ENCODE results near the gene ATP5PD. TPM values are rescaled to one million over a fixed set of nuclear protein-coding genes. Genes with fewer than 3 reads are reported as not detected.

ATP5PD gene
- total and polyA plus RNA-seq, 2 of the 13 experiments (the other 11 are each of a cell fraction or from before 2014, with no cell fraction given) = 158 to 428 TPM

GRCh38 chr17:75096082-75096625 lies 49.4 kb upstream of the ATP5PD start (continued):
- TF ChIP-seq RFX5 (IDR thresholded peaks at IDR 0.05; ENCODE audit: low read depth, low read length) (no peak), PAXIP1 (CRISPR knock-in tag; conservative IDR thresholded peaks at IDR 0.05) (peak; percentile 69), MYNN (CRISPR knock-in tag; IDR thresholded peaks at IDR 0.05; ENCODE audit: low read depth) (no peak), ARID4A (CRISPR knock-in tag; IDR thresholded peaks at IDR 0.05; ENCODE audit: borderline replicate concordance) (peak; percentile 43; the same call in 1 of the 2 replicates), SP2 (CRISPR knock-in tag; IDR thresholded peaks at IDR 0.05) (no peak), SNAPC5 (CRISPR knock-in tag; IDR thresholded peaks at IDR 0.05; ENCODE audit: borderline replicate concordance) (no peak), ZNF260 (CRISPR knock-in tag; IDR thresholded peaks at IDR 0.05; ENCODE audit: borderline replicate concordance, low read depth) (no peak), NFE2L1 (CRISPR knock-in tag; IDR thresholded peaks at IDR 0.05; ENCODE audit: borderline replicate concordance) (0 out of 2 replicates have a peak, but pooled peaks have one; percentile 83)
- TF ChIP-seq, protein P1, sequence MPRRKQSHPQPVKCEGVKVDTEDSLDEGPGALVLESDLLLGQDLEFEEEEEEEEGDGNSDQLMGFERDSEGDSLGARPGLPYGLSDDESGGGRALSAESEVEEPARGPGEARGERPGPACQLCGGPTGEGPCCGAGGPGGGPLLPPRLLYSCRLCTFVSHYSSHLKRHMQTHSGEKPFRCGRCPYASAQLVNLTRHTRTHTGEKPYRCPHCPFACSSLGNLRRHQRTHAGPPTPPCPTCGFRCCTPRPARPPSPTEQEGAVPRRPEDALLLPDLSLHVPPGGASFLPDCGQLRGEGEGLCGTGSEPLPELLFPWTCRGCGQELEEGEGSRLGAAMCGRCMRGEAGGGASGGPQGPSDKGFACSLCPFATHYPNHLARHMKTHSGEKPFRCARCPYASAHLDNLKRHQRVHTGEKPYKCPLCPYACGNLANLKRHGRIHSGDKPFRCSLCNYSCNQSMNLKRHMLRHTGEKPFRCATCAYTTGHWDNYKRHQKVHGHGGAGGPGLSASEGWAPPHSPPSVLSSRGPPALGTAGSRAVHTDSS (CRISPR knock-in tag; conservative IDR thresholded peaks at IDR 0.05) = no peak
- TF ChIP-seq, protein P2, sequence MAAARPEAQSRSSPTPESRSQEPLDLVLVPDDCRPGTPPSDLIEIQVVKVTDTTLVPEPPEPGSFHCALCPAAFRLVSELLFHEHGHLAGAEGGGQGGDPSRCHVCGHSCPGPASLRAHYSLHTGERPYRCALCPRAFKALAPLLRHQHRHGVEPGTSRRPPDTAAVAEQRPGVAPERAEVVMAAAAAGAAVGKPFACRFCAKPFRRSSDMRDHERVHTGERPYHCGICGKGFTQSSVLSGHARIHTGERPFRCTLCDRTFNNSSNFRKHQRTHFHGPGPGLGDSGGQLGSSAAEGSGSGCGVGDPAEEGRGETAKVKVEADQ (CRISPR knock-in tag; IDR thresholded peaks at IDR 0.05; ENCODE audit: borderline replicate concordance) = no peak
- TF ChIP-seq, protein P3, sequence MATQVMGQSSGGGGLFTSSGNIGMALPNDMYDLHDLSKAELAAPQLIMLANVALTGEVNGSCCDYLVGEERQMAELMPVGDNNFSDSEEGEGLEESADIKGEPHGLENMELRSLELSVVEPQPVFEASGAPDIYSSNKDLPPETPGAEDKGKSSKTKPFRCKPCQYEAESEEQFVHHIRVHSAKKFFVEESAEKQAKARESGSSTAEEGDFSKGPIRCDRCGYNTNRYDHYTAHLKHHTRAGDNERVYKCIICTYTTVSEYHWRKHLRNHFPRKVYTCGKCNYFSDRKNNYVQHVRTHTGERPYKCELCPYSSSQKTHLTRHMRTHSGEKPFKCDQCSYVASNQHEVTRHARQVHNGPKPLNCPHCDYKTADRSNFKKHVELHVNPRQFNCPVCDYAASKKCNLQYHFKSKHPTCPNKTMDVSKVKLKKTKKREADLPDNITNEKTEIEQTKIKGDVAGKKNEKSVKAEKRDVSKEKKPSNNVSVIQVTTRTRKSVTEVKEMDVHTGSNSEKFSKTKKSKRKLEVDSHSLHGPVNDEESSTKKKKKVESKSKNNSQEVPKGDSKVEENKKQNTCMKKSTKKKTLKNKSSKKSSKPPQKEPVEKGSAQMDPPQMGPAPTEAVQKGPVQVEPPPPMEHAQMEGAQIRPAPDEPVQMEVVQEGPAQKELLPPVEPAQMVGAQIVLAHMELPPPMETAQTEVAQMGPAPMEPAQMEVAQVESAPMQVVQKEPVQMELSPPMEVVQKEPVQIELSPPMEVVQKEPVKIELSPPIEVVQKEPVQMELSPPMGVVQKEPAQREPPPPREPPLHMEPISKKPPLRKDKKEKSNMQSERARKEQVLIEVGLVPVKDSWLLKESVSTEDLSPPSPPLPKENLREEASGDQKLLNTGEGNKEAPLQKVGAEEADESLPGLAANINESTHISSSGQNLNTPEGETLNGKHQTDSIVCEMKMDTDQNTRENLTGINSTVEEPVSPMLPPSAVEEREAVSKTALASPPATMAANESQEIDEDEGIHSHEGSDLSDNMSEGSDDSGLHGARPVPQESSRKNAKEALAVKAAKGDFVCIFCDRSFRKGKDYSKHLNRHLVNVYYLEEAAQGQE (IDR thresholded peaks at IDR 0.05; ENCODE audit: borderline replicate concordance in 1 of 2, low read depth in 1 of 2, low read length in 2 of 2) = no peak; a peak in 1 of 4 replicates
